ENCODE results near the gene GRIN3A. TPM values are rescaled to one million over a fixed set of nuclear protein-coding genes. Genes with fewer than 3 reads are reported as not detected.

GRIN3A gene
- total and polyA plus RNA-seq, 2 of the 4 experiments (the other 2 are of a cell fraction): not detected

DNA sequence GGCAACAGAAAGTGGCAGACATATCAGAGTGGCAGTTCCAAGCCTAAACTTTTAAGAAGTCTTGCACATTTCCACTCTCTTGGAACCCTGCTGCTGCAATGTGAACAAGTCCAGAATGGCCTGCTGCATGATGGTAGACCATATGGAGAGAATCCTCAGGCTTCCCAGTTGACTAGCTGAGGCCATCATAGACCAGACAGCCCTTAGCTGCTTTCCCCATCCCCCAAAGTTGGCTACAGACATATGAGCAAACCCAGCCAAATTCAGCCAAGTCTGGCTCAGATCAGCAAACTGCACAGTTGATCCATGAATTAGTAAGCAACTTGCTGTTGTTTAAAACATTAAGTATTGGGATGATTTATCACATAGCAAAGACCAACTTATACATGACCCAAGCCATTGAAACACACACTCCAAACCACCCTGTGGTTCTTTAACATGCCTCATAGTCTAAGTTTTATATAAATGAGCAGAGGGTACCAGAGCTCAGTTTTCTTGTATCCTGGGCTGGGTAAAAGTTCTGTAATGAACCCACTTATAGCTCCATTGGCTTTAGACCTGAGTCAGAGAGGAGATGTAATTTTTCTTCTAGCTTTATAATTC is 163.6 kb downstream of the GRIN3A start:
- Histone ChIP-seq H3K23ac (ENCODE audit: low read depth, low read length) (no peak overlapping the region), H3K4me2 (ENCODE audit: low read depth, low read length) (no peak overlapping the region), H4K91ac (ENCODE audit: insufficient read depth, low read depth, low read length) (no peak overlapping the region), H3K9me3 (ENCODE audit: control insufficient read depth, insufficient read depth, low read length) (no peaks in the 10 kb centered on the region), H3K4ac (ENCODE audit: low read depth, low read length) (no peak overlapping the region), H3K9ac (ENCODE audit: low read depth, low read length) (no peak overlapping the region), H3K27ac (ENCODE audit: insufficient read depth, low read length) (no peak overlapping the region), H3K79me1 (ENCODE audit: low read depth in 1 of 2, low read length in 2 of 2) (no peaks in the 10 kb centered on the region), H3K14ac (replicated peaks; ENCODE audit: low read depth, low read length) (no peak overlapping the region), H3K9me1 (ENCODE audit: insufficient read depth, low read length) (no peaks in the 10 kb centered on the region), H3K27me3 (ENCODE audit: control insufficient read depth, insufficient read depth, low read length) (no peaks in the 10 kb centered on the region), H2AK5ac (ENCODE audit: low read depth, low read length) (no peak overlapping the region), H3K36me3 (ENCODE audit: control insufficient read depth, insufficient read depth, low read length) (0 out of 2 replicates have a peak, but pooled peaks cover 1% of the 10 kb centered on the region), H4K5ac (ENCODE audit: low read depth, low read length) (no peak overlapping the region), H4K8ac (ENCODE audit: low read depth in 2 of 2, low read length in 2 of 2) (no peak overlapping the region), H2AK9ac (replicated peaks; ENCODE audit: low read depth, low read length, poor library complexity) (no peak overlapping the region), H3K18ac (ENCODE audit: low read depth, low read length) (no peak overlapping the region), H2BK5ac (ENCODE audit: low read depth, low read length, poor library complexity, severe bottlenecking) (no peak overlapping the region), H2AFZ (replicated peaks; ENCODE audit: low read length, poor library complexity) (no peak overlapping the region), H2BK120ac (ENCODE audit: low read depth, low read length) (no peak overlapping the region), H3K56ac (ENCODE audit: extremely low read depth, insufficient read depth, low read length) (no peak overlapping the region), H4K20me1 (ENCODE audit: insufficient read depth, low read length) (no peaks in the 10 kb centered on the region), H3K4me3 (ENCODE audit: insufficient read depth, low read depth, low read length) (no peak overlapping the region), H2BK20ac (ENCODE audit: low read depth, low read length) (no peak overlapping the region), H3K4me1 (ENCODE audit: control insufficient read depth, insufficient read depth, low read length) (no peaks in the 10 kb centered on the region), H2BK15ac (ENCODE audit: low read depth, low read length) (no peak overlapping the region)
- DNase-seq (no peak), ATAC-seq (ENCODE audit: low read depth) (no peak; the same call in 1 of the 2 replicates)
- ChIA-PET CTCF (no interaction called here), POLR2A (ENCODE audit: unreplicated experiment) (no interaction called here)
- in situ Hi-C loops (cut with MboI; ENCODE audit: low sequenced_read_pairs): no loop called here
- intact Hi-C loops (cut with micrococcal nuclease): no loop called here
- no TSS peak for BruUV-seq (replicated peaks)
- TF ChIP-seq FOS (IDR thresholded peaks at IDR 0.05; ENCODE audit: low read depth, low read length): no peak
- dilution Hi-C loops (cut with HindIII; ENCODE audit: low sequenced_read_pairs, unreplicated experiment): no loop called here
